Activated gamma-delta T cell treated with anti-CD3 and anti-CD28 coated beads, Interleukin-2, amount 50 U/mL, for 16 hours (primary cell): ENCODE results near the gene PLAAT3.
"Not testable (repeated sequence)": the region's sequence is repeated elsewhere in the genome, so short reads cannot be mapped to it uniquely, and the experiment has no call there.

Experiments used
- DNase-seq: peaks from one replicate; pipeline ENCODE4 v3.0.0-alpha.2; 2020; ENCODE audit warnings: low read depth

The PLAAT3 gene

DNA sequence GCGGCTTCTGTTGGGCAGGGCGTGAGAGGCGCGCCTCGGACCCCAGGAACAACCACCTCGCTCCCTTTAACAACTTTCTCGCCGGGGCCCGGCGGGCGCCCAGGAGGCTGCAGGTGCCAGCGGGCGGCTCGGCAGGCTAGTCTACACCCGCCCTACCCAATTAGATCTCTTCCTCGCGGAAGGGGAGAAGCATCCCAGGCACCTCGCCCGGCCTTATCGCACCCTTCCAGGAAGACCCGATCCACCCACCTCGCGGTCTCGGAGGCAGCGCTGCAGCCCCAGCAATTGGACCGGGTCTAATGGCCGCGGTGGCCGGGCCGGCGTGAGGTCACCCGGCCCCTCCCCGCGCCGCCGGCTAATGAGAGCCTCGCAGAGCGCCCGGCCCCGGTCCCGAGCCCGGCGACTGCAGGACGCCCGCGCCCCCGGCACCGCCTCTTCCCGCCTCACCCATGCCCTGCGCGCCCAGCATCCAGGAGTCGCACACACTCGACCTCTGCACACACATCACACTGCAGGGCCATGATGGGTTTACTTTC is at the start of gene PLAAT3:
Gene PLAAT3 (minus strand): TSS at position 298 of the 536 bp plus-strand sequence. CDS start 419 bp downstream, outside the sequence.
- peak; percentile 6 for DNase-seq

- DNase-seq: no peak
Measured at GRCh38 chr11:63663809-63664208, 49.6 kb upstream of the PLAAT3 start.

DNA sequence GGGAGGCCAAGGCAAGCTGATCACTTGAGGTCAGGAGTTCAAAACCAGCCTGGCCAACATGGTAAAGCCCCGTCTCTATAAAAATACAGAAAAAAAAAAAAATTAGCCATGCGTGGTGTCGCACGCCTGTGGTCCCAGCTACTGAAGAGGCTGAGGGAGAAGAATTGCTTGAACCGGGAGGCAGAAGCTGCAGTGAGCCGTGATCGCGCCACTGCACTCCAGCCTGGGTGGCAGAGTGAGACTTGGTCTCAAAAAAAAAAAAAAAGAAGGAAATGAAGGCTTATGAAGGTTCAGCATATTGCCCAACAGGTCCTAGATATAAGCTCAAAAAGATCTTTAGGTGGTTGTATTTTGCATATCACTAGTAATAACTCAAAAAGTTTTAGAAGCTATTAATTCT is 46.7 kb upstream of the PLAAT3 start:
- DNase-seq: no peak

DNA sequence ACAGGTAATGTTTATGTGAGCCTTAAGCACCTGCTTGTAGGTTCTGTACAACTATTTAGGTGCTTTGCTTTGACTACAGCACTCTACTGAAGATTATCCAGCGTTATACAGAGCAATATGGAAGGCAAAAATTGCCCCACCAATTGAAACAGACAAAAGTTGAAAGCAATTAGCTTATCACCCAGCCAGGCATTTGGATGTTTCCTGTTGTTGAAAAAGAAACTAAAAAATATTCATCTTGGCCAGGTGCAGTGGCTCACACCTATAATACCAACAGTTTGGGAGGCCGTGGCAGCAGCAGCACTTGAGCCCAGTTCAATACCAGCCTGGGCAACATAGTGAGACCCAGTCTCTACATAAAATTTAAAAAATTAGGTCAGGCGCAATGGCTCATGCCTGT is 38.4 kb upstream of the PLAAT3 start:
- DNase-seq: no peak

DNA sequence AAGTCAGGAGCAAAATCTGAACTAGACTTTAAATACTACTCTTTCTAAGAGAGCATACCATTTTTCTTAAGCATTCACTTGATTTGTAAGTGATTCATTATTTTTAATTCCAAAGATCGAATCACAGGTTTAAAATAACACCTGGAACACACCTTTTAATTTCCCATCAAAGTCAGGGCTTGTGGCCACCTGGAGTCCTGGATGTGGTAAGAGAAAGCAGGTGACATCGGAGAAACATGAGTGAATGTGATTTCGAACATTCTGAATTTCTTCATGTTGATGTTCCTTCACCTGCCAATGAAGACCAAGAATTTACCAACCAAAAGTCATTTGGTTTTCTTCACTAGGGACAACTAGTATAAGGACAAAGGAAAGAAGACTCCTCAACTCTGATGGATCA is 29.0 kb upstream of the PLAAT3 start:
- no peak for DNase-seq

DNA sequence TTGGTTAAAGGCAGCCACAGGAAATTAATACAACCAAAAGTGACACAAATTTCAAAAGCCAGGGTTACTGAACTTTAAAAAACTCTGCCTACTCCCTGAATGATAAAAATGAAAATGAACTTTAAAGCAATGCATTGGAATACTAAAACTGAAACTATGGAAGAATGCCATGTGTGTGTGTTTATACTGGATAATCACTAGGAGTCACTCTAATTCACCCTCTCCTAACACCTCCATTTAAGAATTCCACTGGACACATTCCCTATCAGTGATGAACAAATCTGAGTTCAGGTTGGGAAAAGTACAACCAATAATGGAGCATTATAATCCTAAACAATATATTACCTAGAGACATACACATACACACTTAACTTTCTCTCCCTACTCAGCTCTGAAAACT is 27.5 kb upstream of the PLAAT3 start:
- no peak for DNase-seq

DNA sequence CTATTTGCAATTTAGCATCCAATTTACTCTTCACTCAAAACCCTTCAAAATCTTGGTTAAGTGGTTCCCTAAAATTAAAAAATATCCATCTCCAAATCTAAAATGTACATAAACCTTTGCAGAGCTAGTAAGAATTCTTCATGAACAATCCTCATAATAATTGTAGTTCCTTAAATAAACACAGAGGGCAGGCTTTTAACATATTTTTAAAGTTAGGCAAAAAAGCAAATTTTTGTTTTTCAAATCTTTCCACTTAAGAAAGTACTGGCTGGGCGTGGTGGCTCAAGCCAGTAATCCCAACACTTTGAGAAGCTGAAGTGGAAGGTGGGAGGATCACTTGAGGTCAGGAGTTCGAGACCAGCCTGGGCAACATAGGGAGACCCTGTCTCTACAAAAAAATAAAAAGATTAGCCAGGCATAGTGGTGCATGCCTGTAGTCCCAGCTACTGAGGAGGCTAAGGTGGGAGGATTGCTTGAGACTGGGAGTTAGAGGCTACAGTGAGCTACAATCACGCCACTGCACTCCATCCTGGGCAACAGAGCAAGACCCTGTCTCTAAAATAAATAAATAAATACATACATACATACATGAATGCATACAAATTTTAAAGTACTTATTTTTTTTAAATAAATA is 25.1 kb upstream of the PLAAT3 start:
- DNase-seq: no peak

GRCh38 chr11:63638436-63638835 is 24.2 kb upstream of the PLAAT3 start:
- DNase-seq: not testable (repeated sequence)

DNA sequence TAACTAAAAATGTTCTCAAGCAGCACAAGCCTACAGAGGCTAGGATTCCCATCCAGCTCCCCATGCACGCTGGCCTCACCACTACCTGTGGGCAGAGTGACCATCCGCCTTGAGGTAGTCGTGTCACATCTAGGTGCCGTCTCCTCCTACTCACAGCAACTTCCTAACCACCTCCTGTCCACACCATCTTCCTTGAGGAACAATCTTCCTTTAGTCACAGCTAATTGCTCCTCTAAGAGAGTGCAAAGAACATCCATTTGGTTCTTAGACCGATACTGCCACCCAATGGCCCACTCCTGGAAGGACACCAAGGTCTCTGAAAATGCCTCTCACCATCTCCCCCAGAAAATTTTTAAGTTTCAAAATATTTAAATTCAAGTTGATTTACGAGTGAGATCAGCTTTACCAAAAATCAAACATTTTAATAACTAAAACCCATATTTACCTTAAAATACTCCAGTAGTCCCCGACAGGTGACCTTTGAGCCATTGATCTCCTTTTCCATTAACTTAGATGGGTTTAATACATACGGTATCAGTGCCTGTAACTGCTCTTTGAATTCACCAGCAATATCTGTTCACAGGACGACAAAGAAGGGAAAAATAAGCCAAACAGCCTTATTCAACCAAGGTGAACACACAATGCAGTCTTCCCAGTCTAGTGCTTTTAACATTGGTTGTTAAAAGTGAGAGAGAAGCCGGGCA is 21.7 kb upstream of the PLAAT3 start:
- peak; percentile 52 for DNase-seq

DNA sequence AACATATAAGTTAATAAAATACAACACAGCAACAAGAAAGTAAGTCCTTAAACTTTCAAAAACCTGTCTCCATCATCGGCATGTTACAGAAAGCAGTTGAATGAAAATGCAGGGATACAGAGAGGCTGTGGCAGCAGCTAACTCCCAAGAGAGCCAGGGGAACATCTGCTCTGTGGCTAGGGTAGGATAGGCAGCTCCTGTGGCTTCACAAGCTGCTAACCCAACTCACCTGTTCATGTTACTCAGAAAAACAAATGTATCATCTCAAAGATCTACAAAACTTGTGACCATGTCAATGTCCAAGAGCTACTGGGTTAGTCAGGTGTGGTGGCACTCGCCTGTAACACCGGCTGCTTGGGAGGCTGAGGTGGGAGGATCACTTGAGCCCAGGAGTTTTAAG is 15.2 kb upstream of the PLAAT3 start:
- DNase-seq: no peak

DNA sequence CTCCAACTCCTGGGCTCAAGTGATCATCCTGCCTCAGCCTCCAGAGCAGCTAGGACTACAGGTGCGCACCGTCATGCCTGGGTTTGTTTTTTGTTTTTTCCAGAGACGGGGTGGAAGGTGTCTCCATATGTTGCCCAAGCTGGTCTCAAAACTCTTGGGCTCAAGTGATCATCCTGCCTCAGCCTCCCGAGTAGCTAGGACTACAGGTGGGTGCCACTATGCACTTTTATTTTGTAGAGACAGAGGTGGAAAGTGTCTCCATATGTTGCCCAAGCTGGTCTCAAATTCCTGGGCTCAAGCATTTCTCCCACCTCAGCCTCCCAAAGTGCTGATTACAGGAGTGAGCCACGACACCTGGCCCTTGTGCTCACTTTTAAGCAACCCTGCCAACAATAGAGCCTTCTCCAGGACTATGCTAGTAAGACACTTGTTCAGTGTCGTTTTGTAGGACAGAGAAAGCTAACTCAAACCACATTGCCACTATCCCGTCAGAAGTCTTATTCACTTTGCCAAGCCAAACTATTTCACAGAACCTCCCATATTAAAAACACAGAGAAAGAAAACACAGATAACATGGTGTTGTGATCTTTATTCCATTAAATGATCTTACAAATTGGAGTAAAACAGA is 9.4 kb upstream of the PLAAT3 start:
- no peak for DNase-seq

DNA sequence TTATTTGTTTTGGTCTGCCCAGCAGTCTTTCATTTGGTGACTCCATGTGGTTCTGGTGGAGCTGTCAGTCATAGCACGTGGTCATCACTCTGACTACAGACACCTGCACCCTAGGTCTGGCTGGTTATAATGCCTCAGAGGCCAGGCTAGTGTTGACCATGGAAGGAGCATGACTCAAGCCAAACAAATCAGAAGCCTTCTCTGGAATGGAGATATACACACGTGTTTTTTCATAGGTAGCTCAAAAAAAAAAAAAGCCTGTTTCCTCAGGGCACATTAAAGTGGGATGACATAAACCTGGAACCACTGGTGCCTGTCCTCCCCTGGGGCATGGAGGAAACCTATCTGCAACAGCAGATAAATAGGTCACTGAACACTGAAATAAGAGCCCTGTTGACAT is 8.1 kb upstream of the PLAAT3 start:
- no peak for DNase-seq

DNA sequence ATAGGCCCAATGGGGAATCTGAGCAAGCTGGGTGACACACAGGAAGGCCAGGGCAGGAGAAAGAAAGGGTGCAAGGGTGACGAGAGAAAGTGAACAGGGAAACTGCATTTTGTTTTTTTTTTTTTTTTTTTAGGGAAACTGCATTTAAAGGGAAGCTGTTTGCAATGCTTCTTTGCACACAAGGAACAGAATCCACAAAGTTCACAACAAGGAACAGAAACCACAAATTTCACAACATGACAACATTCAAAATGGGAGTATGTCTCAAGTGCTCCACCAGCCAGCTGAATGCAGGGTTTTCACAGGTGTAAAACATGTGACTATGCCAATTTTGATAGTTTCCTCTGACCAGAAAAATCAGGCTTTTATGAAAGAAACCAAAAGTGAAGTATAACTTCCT is 6.8 kb upstream of the PLAAT3 start:
- DNase-seq: no peak

GRCh38 chr11:63619967-63620366 is 5.7 kb upstream of the PLAAT3 start:
- no peak for DNase-seq

DNA sequence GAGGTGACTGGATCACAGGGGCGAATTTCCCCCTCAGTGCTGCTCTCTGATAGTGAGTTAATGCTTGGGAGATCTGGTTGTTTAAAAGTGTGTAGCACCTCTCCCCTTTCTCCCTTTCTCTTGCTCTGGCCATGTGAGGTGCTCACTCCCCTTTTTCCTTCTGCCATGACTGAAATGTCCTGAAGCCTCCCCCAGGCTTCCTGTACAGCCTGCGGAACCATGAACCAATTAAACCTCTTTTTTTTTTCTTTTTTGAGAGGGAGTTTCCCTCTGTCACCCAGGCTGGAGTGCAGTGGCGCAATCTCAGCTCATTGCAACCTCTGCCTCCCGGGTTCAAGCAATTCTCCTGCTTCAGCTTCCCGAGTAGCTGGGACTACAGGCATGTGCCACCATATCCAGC is 3.5 kb upstream of the PLAAT3 start:
- DNase-seq: not testable (repeated sequence)

DNA sequence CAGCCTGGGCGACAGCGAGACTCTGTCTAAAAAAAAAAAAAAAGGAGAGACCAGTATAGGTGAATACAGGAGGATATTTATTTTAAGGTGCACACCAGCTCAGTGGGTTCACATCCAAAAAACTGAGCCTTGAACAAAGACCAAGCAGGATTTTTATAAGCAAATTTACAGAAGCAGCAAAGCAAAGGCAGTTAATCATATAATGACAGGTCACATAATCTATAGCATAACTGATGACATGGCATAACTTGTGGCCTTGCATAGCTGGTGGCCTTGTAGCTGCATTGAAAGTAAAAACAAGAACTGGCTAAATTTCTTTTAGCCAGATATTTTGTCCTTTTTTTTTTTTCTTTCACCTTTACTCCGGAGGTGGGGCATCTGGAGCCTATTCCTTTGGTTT is 2.7 kb upstream of the PLAAT3 start:
- no peak for DNase-seq

DNA sequence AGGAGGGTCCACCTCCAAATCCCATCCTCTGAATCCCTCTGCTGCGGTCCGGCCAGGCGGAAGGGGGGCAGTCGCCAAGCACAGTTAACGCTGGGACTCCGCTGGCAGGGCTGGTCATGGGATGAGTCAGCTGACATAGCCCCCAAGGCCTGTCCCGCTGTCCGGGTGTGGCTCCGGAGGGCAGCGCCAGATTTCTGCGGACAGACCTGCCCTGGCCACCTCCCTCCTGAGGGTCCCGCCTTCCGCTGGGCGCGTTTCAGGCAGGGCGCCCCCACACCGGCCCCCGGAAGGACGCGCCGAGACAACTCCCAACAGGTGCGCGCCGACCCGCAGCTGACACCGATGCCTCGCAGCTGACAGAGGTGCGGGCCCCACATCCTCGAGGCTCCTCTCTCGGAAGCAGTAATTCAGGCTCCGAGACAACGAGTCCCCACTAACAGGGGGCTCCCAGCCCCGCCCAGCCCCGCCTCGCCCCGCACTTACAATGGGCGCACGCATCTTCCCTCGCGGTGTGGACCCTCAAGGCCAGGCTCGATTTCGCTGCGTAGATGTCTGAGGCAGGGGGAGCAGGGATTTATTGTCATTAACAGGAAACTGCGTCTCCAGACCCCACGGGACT is 607 bp downstream of the PLAAT3 start:
- peak; percentile 15 for DNase-seq

DNA sequence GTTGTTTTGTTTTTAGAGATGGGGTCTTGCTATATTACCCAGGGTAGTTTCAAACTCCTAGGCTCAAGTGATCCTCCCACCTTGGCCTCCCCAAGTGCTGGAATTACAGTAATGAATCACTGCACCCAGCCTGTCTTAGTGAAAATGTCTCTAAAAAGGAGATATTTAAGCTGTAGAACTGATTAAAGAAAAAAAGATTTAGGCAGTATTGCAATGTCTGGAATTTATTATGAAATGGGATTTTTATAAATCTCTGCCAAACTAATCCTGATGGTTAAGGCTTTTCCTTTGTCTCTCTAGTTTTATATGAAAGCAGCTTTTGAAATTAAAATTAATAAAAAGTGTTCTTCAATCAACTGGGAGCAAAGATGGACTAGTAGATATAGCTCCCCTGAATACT is 2.1 kb downstream of the PLAAT3 start:
- no peak for DNase-seq

DNA sequence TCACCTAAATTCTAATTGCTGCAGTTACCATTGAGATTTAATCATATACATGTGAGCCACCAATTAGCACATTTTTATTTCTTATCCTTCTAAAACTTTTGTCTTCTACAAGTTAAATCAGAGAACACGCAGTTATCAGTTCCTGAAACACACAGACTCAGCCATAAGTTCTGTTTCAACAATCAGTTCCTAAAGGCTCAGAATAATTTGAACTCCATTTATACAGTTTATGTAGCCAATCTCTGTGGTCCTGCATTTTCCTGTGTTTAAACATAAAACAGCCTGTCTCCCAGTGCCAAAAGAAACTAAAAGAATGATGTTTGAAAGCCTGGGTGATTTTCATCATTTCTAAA is 2.9 kb downstream of the PLAAT3 start:
- DNase-seq: no peak

GRCh38 chr11:63610604-63611394 is 3.4 kb downstream of the PLAAT3 start:
- no peak for DNase-seq

GRCh38 chr11:63609971-63610580 is 4.2 kb downstream of the PLAAT3 start:
- DNase-seq: no peak

DNA sequence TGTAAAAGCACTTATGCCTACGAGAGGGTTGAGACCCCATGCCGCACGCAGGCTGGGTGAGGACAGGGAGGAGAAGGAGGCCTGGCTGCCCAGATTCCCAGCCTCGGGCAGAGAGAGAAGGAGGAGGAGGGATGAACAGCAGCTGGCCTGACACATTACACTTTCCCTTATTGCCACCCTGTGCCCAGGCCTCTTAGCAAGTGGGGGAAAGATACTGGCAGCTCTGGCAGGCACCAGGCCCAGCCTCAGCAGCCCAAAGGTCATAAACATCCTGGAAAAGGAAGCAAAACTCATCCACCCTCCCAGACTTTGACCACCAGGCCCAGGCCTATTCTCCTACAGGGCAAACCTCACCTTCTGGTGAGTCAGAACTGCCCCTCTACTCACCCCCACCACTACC is 4.7 kb downstream of the PLAAT3 start:
- DNase-seq: no peak
